WTC11 (cell line): ENCODE measurements around the gene MYMK. TPM values are rescaled to one million over a fixed set of nuclear protein-coding genes. Genes with fewer than 3 reads are reported as not detected.

Source experiments
- ATAC-seq: fragments of 200-7000 bp; cut with Tn5 transposase; 2 replicates; pipeline ENCODE4 v1.10.0; 2021; ENCODE audit warnings: mild to moderate bottlenecking, moderate library complexity
- CTCF ChIA-PET: fragments of 300-600 bp; sonication (Branson Sonifier 250); formaldehyde crosslinking; loops from one replicate; lab custom pipeline; 2021; ENCODE audit warnings: antibody characterized with exemption; lab: Charles Lee
- POLR2A ChIA-PET: fragments of 350-600 bp; sonication (Branson Sonifier 250); formaldehyde crosslinking; loops from one replicate; lab custom pipeline; 2021; ENCODE audit warnings: antibody characterized with exemption; lab: Charles Lee
- DNase-seq: peaks from one replicate; pipeline ENCODE4 v3.0.0; 2021; ENCODE audit warnings: low spot score
- H3K27ac Mint-ChIP-seq: 2 replicates; pipeline ENCODE4 v1.8.0; 2021; ENCODE audit warnings: mixed read lengths
- H3K27me3 Mint-ChIP-seq: 2 replicates; pipeline ENCODE4 v1.8.0; 2021; ENCODE audit warnings: low read depth, mild to moderate bottlenecking, moderate library complexity, mixed read lengths
- H3K36me3 Mint-ChIP-seq: 2 replicates; pipeline ENCODE4 v1.8.0; 2021; ENCODE audit warnings: mixed read lengths
- H3K4me1 Mint-ChIP-seq: 2 replicates; pipeline ENCODE4 v1.8.0; 2022; ENCODE audit warnings: mixed read lengths
- H3K4me3 Mint-ChIP-seq: 2 replicates; pipeline ENCODE4 v1.8.0; 2021; ENCODE audit warnings: mild to moderate bottlenecking, moderate library complexity, mixed read lengths
- H3K9me3 Mint-ChIP-seq: 2 replicates; pipeline ENCODE4 v1.8.0; 2021; ENCODE audit warnings: mixed read lengths
- ATF1 ChIP-seq: sonication (generic); formaldehyde crosslinking; IDR thresholded peaks from 2 replicates; pipeline ENCODE4 v1.8.1; 2023; ENCODE audit warnings: mild to moderate bottlenecking, moderate library complexity, missing genetic modification reagents
- CREB1 ChIP-seq: sonication (generic); formaldehyde crosslinking; IDR thresholded peaks from 2 replicates; pipeline ENCODE4 v1.8.0; 2023; ENCODE audit warnings: mild to moderate bottlenecking, missing genetic modification reagents
- FOXK1 ChIP-seq: sonication (generic); formaldehyde crosslinking; IDR thresholded peaks from 2 replicates; pipeline ENCODE4 v1.8.0; 2022; ENCODE audit warnings: mild to moderate bottlenecking, moderate library complexity, missing genetic modification reagents
- GABPB1 ChIP-seq: sonication (generic); formaldehyde crosslinking; IDR thresholded peaks from 2 replicates; pipeline ENCODE4 v1.8.1; 2023; ENCODE audit warnings: mild to moderate bottlenecking, missing genetic modification reagents
- GRHL2 ChIP-seq: fragments of 250-450 bp; sonication (Bioruptor Pico); IDR thresholded peaks from 2 replicates; pipeline ENCODE4 v1.8.0; 2022; ENCODE audit warnings: mild to moderate bottlenecking, moderate library complexity; ENCODE audit not compliant: insufficient replicate concordance, severe bottlenecking
- GTF2I ChIP-seq: fragments of 250-450 bp; sonication (Bioruptor Pico); conservative IDR thresholded peaks from 2 replicates; pipeline ENCODE4 v1.4.0; 2021; ENCODE audit warnings: mild to moderate bottlenecking
- JUN ChIP-seq: sonication (generic); formaldehyde crosslinking; IDR thresholded peaks from 2 replicates; pipeline ENCODE4 v1.8.0; 2023; ENCODE audit warnings: mild to moderate bottlenecking, missing genetic modification reagents
- NFATC4 ChIP-seq: fragments of 250-450 bp; sonication (Bioruptor Pico); IDR thresholded peaks from 2 replicates; pipeline ENCODE4 v1.9.0; 2021; ENCODE audit warnings: mild to moderate bottlenecking
- PRRX2 ChIP-seq: fragments of 250-450 bp; sonication (Bioruptor Pico); IDR thresholded peaks from 2 replicates; pipeline ENCODE4 v1.8.0; 2021; ENCODE audit warnings: mild to moderate bottlenecking
- ZBTB21 ChIP-seq: sonication (generic); formaldehyde crosslinking; IDR thresholded peaks from 2 replicates; pipeline ENCODE4 v1.8.1; 2023; ENCODE audit warnings: mild to moderate bottlenecking, missing genetic modification reagents, borderline replicate concordance
- ZNF138 ChIP-seq: sonication (generic); formaldehyde crosslinking; conservative IDR thresholded peaks from 2 replicates; pipeline ENCODE4 v1.8.1; 2022; ENCODE audit warnings: mild to moderate bottlenecking, moderate library complexity, missing genetic modification reagents
- total RNA-seq: library from RNA; stranded (reverse); gene quantifications from 3 replicates; pipeline ENCODE4 v1.2.3, GENCODE V29; 2021
- TF ChIP-seq, protein P1 (sequence below): fragments of 200-600 bp; IDR thresholded peaks from 2 replicates; pipeline ENCODE4 v1.8.0; 2022; ENCODE audit warnings: antibody characterized with exemption
- TF ChIP-seq, protein P2 (sequence below): sonication (generic); formaldehyde crosslinking; IDR thresholded peaks from 2 replicates; pipeline ENCODE4 v1.8.1; 2023; ENCODE audit warnings: mild to moderate bottlenecking, missing genetic modification reagents, moderate library complexity
- TF ChIP-seq, protein P3 (sequence below): fragments of 250-450 bp; sonication (Bioruptor Pico); IDR thresholded peaks from 2 replicates; pipeline ENCODE4 v1.9.0; 2021; ENCODE audit warnings: moderate library complexity, mild to moderate bottlenecking, inconsistent platforms, borderline replicate concordance
- TF ChIP-seq, protein P4 (sequence below): sonication (generic); formaldehyde crosslinking; IDR thresholded peaks from 2 replicates; pipeline ENCODE4 v1.8.1; 2022; ENCODE audit warnings: low read depth, mild to moderate bottlenecking, moderate library complexity, missing genetic modification reagents, borderline replicate concordance
- TF ChIP-seq, protein P5 (sequence below): sonication (generic); formaldehyde crosslinking; IDR thresholded peaks from 2 replicates; pipeline ENCODE4 v1.8.0; 2022; ENCODE audit warnings: mild to moderate bottlenecking, missing genetic modification reagents
- TF ChIP-seq, protein P6 (sequence below): sonication (generic); formaldehyde crosslinking; IDR thresholded peaks from 2 replicates; pipeline ENCODE4 v1.8.1; 2022; ENCODE audit warnings: mild to moderate bottlenecking, missing genetic modification reagents, moderate library complexity, borderline replicate concordance
- TF ChIP-seq, protein P7 (sequence below): sonication (generic); formaldehyde crosslinking; IDR thresholded peaks from 2 replicates; pipeline ENCODE4 v1.8.0; 2023; ENCODE audit warnings: missing genetic modification reagents

MYMK gene
- total RNA-seq, 1 experiment from 2014 or later = not detected

DNA sequence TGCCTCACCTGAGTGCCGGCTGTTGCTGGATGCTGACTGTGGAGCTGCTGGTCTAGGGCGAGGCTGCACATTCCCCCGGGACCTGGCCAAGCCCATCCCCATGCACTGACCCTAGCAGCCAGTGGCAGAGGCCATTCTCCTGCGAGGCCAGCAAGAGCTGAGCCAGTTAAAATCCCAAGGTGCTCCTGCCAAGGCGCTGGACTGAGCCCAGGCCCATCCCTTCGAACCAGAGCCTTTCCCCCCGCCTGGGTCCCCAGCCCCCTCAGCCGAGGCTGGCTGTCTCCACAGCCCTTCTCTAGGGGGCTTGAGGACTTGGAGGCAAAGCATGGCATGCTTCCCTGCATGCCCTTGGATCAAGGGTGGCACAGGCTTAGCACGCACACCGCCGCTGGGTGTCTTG lies 11.3 kb upstream of the MYMK start (continued):
- TF ChIP-seq, protein P1, sequence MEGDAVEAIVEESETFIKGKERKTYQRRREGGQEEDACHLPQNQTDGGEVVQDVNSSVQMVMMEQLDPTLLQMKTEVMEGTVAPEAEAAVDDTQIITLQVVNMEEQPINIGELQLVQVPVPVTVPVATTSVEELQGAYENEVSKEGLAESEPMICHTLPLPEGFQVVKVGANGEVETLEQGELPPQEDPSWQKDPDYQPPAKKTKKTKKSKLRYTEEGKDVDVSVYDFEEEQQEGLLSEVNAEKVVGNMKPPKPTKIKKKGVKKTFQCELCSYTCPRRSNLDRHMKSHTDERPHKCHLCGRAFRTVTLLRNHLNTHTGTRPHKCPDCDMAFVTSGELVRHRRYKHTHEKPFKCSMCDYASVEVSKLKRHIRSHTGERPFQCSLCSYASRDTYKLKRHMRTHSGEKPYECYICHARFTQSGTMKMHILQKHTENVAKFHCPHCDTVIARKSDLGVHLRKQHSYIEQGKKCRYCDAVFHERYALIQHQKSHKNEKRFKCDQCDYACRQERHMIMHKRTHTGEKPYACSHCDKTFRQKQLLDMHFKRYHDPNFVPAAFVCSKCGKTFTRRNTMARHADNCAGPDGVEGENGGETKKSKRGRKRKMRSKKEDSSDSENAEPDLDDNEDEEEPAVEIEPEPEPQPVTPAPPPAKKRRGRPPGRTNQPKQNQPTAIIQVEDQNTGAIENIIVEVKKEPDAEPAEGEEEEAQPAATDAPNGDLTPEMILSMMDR = no peak
- TF ChIP-seq FOXK1 (CRISPR knock-in tag) (no peak), GABPB1 (CRISPR knock-in tag) (no peak)

DNA sequence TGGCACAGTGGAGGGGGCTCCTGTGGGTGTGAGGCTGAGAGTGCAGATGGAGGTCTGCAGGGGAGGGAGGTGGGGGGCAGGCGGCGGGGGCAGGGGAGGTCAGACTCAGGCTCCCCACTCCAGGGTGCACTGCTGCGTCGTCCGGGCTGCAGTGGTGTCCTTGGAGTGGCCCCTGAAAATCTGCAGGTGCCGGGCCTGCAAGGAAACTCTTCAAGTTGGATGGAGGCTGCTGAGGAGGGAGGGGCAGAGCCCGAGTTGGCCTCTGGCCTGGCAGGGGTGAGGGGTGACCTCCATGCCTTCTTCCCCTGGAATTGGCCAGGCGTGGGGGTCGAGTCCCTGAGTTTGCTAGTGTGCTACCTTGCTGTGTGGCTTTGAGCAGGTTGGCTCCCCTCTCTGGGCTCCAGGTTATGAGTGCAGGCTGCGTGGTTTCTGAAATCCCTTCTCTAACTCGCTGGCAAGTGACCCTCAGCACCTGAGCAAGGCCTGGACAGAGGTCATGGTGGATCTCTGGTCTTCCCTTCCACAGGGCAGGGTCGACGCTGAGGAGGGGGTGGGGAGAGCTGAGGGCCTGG lies 10.6 kb upstream of the MYMK start:
- no peaks in the 10 kb centered on the region for H3K36me3 Mint-ChIP-seq
- peaks cover 29% of the 10 kb centered on the region for H3K4me1 Mint-ChIP-seq
- H3K27me3 Mint-ChIP-seq = peaks cover 25% of the 10 kb centered on the region
- no peak for DNase-seq
- H3K4me3 Mint-ChIP-seq = peak overlapping the region; percentile 30; the same call in 1 of the 2 replicates
- H3K27ac Mint-ChIP-seq = no peak overlapping the region
- no peak for TF ChIP-seq CREB1
- TF ChIP-seq, protein P2, sequence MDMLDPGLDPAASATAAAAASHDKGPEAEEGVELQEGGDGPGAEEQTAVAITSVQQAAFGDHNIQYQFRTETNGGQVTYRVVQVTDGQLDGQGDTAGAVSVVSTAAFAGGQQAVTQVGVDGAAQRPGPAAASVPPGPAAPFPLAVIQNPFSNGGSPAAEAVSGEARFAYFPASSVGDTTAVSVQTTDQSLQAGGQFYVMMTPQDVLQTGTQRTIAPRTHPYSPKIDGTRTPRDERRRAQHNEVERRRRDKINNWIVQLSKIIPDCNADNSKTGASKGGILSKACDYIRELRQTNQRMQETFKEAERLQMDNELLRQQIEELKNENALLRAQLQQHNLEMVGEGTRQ (CRISPR knock-in tag) = no peak
- TF ChIP-seq, protein P3, sequence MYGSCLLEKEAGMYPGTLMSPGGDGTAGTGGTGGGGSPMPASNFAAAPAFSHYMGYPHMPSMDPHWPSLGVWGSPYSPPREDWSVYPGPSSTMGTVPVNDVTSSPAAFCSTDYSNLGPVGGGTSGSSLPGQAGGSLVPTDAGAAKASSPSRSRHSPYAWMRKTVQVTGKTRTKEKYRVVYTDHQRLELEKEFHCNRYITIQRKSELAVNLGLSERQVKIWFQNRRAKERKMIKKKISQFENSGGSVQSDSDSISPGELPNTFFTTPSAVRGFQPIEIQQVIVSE (CRISPR knock-in tag) = no peak
- no peak for TF ChIP-seq NFATC4
- TF ChIP-seq, protein P4, sequence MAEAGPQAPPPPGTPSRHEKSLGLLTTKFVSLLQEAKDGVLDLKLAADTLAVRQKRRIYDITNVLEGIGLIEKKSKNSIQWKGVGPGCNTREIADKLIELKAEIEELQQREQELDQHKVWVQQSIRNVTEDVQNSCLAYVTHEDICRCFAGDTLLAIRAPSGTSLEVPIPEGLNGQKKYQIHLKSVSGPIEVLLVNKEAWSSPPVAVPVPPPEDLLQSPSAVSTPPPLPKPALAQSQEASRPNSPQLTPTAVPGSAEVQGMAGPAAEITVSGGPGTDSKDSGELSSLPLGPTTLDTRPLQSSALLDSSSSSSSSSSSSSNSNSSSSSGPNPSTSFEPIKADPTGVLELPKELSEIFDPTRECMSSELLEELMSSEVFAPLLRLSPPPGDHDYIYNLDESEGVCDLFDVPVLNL (CRISPR knock-in tag) = no peak
- no peak for TF ChIP-seq JUN (CRISPR knock-in tag)
- TF ChIP-seq ATF1 (CRISPR knock-in tag) = no peak
- no peak for TF ChIP-seq GRHL2 (CRISPR knock-in tag)
- TF ChIP-seq, protein P5, sequence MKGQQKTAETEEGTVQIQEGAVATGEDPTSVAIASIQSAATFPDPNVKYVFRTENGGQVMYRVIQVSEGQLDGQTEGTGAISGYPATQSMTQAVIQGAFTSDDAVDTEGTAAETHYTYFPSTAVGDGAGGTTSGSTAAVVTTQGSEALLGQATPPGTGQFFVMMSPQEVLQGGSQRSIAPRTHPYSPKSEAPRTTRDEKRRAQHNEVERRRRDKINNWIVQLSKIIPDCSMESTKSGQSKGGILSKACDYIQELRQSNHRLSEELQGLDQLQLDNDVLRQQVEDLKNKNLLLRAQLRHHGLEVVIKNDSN (CRISPR knock-in tag) = no peak
- TF ChIP-seq, protein P6, sequence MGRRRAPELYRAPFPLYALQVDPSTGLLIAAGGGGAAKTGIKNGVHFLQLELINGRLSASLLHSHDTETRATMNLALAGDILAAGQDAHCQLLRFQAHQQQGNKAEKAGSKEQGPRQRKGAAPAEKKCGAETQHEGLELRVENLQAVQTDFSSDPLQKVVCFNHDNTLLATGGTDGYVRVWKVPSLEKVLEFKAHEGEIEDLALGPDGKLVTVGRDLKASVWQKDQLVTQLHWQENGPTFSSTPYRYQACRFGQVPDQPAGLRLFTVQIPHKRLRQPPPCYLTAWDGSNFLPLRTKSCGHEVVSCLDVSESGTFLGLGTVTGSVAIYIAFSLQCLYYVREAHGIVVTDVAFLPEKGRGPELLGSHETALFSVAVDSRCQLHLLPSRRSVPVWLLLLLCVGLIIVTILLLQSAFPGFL (CRISPR knock-in tag) = no peak
- no peak for TF ChIP-seq ZNF138 (CRISPR knock-in tag)
- no peak for TF ChIP-seq GTF2I (CRISPR knock-in tag)
- TF ChIP-seq PRRX2 (CRISPR knock-in tag) = no peak
- no peak for TF ChIP-seq ZBTB21 (CRISPR knock-in tag)
- TF ChIP-seq, protein P7, sequence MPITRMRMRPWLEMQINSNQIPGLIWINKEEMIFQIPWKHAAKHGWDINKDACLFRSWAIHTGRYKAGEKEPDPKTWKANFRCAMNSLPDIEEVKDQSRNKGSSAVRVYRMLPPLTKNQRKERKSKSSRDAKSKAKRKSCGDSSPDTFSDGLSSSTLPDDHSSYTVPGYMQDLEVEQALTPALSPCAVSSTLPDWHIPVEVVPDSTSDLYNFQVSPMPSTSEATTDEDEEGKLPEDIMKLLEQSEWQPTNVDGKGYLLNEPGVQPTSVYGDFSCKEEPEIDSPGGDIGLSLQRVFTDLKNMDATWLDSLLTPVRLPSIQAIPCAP = no peak
- TF ChIP-seq, all 79 proteins: peak for 0
- POLR2A ChIA-PET = no interaction called here
- H3K9me3 Mint-ChIP-seq = no peaks in the 10 kb centered on the region
- ATAC-seq = no peak
- CTCF ChIA-PET = interaction anchor here (1.0 to 2.6 kb wide), 3 partner anchors 48 to 207 kb away, joined by 3 to 11 read pairs (median 8); no protein-coding TSS in a partner anchor
